ENCODE measurements around the gene DCAF12. TPM values are rescaled to one million over a fixed set of nuclear protein-coding genes. Genes with fewer than 3 reads are reported as not detected.
A peak's percentile ranks its signal among the peaks of the same experiment; 100 is the strongest.

DCAF12 gene
- polyA plus RNA-seq, 1 donor: 64.2 TPM

DNA sequence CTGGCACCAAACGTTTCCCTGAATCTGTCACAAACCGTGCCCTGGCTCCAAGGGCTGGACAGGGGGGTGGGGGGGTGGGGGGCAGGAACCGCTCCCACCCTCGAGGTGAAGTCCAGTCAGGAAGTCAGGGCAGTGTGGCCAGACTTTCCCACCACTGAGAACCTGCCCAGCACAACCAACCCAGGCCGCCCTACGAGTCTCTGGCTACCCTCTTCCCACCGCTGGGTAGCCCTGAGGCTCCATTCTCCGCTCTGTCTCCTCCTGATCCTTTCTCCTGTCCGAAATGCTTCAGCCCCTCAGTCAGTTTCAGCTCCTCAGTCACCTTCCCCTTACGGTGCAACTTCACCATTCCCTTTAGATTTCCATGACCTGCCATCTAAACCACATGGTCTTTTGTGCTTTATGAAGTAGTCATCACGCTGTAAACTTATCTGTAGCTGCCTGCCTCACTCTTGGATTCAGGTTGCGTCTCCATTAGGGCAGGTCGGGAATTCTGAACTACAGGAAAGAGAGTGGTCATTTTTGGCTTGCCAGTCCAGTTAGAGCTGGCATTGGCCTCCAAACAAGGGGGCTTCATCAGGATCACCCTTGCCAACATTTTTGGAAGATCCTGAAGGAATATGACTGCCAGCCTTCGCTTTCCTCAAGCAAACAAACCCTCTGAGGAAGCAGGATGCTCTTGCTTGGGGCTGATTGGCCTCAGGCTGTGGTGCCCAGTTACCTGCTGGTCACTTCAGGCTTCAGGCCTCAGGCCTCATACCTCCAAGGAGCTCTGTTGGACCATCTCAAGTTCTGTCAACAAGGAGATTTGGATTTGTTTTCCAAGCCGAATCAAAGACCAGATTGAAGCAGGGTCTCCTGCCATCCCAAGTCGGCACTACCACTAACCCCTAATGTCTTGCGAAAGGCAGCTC is 794 bp upstream of the DCAF12 start:
- no peak for DNase-seq

DNA sequence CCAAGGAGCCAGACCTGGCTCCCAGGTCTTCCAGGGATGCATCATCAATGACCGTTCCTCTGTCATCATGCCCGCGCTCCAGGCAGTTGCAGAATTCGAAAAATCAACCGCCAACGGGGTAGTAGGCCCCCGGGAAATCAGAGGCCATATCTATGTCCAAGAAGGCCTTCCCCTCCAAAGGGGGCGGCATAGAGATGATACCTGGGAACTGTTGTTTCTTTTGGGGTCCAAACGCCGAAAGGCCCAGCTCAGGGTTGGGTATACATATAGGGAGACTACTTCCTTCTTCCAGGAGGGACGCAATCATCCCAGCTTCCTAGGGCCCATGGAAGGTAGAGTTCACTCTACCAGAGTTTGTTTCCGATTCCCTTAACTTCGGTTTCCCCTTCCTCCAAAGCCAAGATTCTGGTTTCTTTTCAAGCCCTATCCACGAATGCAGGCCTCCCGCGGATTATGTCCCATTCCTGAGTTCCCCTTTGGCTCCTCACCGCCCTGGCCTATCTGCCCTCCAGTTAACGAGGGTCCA is 754 bp downstream of the DCAF12 start:
- peak; percentile 11 for DNase-seq

DNA sequence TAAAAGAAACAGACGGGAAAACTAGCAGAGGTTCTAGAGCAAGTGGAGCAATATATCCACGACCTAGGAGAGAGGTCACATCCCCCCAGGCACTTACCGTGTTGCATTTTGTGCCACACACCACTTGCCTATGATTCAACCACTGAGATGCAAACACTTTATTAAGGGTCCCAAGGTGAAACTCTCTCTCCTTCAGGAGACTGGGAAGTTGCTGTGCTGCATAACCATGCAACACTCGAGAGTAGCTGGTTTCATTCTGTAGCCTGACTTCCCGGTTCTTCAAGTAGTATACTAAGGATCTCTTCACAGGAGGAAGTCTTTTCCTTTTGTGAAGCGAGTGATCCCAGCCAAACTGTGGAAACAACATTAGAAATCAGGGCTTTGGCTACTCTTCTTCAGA is 1.6 kb downstream of the DCAF12 start:
- DNase-seq: no peak

DNA sequence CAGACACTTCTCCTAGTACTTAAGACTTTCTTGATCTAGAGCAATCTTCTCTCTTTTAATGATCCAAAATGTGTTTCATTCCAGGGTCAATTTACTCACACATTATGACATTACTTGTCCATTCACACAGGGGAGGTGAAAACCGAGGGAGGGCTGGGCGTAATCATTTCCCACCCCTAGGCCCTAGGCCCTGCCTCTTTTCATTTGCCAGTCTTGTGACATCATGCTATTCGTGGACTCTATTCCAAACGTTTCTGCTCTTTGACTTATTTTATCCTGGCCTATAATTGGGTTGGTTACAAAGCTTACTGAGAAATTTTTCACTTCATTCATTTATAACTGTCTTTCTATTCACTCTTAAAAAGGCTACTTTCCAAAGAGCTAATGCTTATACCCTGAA is 2.4 kb downstream of the DCAF12 start:
- no peak for DNase-seq

DNA sequence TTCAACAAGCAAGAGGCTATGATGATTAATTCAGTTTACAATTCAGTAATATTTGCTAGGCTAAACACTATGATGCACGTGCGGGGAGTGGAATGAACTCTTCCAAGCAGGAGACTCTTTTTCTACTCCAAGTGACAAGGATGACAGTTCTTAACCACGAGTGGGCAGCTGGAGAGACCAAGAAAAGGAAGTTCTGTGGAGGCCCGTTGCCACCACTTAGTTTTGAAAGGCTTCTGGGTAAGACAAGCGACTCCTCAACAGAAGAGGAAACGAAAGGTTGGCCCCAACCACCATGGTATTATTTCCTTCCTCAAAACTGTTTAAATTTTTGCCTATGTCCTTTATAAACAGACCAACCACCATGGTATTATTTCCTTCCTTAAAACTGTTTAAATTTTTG is 2.8 kb downstream of the DCAF12 start:
- DNase-seq: no peak

DNA sequence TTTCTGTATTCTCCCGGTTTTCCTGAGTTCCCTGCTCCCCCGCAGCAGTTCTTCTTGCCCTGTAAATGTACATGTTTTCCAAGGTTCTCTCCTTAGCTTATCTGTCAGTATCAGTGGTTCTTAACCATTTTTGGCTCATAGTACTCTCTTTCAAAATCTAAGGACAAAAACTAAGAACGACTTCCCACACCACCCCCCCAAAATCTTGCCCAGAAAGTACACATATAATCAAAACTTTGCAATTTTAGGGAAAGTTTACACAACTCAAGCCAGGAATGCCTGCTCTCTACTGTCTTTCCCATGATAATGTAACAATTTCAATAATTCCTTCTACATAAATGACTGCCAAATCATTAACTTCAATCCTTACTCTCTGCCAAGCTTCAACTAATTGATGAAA is 4.5 kb downstream of the DCAF12 start:
- no peak for DNase-seq

DNA sequence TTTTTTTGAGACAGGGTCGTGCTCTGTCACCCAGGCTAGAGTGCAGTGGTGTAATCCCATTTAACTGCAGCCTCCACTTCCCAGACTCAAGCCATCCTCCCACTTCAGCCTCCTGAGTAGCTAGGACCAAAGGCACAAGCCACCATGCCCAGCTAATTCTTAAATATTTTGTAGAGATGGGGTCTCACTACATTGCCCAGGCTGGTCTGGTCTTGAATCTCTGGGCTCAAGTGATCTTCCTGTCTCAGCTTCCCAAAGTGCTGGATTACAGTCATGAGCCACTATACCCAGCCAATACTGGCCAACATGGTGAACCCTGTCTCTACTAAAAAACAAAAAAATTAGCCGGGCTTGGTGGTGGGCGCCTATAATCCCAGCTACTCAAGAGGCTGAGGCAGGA is 6.8 kb downstream of the DCAF12 start:
- no peak for DNase-seq

DNA sequence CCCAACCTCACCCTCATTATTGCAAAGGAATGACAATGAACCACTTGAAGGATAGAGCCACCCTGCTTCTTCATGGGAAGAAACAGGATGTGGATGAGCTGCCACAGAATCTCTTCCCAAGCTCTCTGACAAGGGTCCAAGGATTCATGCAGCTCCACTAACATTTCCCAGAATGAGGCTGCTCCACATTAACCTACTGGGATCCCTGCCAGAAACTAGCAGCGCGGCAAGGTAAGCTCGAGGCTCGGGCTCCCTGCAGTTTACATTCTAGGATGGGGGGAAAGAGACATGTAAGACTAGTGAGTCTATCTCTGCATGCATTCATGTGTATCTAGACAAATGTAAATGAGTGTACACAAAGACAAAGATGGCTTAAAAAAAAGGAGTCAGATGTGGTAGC is 12.1 kb downstream of the DCAF12 start:
- DNase-seq: no peak

DNA sequence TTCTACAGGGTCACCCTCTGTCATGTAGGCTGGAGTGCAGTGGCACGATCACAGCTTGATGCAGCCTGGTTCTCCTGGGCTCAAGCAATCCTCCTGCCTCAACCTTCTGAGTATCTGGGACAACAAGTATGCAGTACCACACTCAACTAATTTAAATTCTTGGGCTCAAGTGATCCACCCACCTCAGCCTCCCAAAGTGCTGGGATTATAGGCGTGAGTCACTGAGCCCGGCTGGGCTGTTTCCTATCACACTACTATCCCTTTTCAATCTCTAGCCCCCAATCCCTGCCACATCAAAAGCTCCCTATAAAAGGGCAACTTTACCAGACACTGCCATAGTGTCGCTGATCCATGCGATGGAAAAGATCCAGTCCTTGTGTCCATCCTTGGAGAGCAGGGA is 20.4 kb downstream of the DCAF12 start:
- DNase-seq: no peak

DNA sequence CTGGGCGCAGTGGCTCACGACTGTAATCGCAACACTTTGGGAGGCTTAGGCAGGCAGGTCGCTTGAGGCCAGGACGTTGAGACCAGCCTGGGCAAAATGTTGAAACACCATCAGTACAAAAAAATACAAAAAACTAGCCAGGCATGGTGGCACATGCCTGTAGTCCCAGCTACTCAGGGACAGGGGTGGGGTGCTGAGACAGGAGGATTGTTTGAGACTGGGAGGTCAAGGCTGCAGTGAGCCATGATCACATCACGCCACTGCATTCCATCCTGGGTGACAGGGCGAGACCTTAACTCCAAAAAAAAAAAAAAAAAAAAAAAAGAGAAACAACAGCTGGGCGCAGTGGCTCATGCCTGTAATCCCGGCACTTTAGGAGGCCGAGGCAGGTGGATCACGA is 23.7 kb downstream of the DCAF12 start:
- DNase-seq: no peak

DNA sequence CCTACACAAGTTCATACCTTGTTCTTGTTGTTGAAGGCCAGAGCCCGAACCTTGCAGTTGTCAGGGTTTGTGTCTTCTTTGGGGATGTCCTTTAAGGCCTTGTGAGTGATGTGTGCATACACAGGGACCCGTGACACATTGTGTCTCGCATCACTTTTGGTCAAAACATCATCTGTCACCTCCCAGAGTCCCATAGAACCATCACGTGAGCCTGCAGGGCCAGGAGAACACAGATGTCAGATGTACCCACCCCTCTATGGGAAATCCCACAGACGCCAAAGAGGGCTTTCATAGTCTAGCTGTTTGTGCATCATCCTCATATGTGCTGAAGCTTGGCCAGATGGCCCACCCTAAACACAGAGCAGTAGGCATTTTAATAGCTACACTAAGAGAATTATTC is 28.2 kb downstream of the DCAF12 start:
- no peak for DNase-seq

DNA sequence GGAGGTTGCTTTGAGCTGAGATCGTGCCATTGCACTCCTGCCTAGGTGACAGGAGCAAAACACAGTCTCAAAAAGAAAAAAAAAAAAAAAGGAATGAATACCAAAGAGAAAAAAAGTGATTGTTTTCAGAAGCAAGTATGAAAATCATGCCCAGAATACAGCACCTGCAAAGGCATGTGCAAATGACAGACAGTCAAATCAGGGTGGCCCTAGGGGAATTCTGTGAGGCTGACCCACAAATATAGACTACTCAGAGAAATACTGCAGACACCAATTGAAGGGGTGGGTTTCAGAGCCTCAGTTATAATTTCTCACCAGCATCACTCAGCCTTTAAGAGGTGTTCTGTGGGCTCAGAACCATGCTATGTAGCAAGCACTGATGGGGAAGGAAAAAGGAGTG is 28.6 kb downstream of the DCAF12 start:
- DNase-seq: no peak

DNA sequence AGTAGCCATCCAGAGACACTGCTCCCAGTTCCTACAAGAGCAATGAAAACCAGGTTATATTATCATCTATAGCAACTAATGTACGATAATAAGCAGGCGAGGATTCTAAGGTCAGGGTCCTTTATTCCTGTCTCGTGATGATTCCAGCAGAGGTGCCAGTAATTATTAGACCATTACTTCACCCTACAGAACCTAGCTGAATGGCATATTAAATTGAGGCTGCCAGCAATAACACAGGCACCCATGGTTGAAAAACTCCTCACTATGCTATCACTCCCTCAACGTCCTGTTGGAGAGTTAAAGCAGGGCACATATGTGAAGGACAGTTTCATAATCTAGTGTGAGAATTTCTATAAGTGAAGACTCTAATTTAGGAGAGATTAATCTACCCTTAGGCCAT is 29.7 kb downstream of the DCAF12 start:
- DNase-seq: no peak

DNA sequence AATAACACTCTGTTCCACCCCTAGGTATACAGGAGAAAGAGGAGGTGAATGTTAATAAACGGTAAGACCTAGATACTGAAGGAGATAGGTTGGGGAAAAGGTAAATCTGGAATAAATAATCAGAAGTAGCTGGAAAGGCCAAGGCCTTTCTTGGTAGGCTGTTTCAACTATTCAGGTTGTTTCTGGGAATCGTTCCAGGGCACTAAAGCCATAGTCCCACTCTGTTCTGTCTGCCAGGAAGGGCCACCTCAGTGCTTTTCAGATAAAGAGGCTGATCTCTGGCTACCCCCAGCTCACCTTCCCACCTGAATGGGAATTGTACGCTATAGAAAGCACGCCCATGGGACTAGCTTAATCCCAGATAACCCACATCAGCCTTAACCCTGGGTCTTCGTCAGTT is 32.9 kb downstream of the DCAF12 start:
- DNase-seq: no peak

DNA sequence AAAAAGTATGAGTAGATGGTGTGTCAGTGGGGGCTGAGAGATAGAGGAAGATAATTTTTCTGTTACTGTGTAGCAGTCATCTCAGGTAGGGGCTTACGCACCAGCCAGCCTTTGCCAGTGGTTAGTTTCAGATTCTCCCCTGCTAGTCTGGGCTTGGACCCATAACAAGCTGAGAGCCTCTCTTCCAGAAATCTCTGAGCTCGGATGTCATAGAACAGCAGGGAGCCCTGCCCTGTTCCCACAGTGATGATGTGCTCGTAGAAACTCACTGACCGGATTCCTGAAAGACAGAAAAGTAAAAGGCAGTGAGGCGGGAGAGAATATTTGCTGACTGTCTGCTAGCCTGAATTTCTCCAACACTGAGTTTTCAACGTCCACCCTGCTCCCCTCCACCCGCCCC is 37.2 kb downstream of the DCAF12 start:
- DNase-seq: no peak

DNA sequence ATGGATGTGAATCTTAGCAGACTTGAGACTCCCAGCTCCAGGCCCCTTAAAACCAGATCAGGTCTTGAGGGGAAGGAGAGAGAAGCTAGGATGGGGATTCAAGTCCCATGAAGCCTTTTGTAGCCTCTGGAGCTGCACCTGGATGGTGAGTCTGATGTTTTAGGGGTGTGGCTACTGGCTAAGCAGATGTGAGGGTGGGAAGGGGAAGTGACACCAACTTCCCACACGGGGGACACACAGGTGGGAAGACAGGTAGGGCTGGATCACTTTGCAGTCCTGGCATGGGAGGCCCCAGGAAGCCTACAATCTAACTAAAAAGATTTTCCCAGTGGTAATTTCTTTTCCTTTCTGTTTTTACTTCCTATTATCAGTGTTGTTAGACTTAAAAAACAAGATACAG is 39.1 kb downstream of the DCAF12 start:
- DNase-seq: no peak

DNA sequence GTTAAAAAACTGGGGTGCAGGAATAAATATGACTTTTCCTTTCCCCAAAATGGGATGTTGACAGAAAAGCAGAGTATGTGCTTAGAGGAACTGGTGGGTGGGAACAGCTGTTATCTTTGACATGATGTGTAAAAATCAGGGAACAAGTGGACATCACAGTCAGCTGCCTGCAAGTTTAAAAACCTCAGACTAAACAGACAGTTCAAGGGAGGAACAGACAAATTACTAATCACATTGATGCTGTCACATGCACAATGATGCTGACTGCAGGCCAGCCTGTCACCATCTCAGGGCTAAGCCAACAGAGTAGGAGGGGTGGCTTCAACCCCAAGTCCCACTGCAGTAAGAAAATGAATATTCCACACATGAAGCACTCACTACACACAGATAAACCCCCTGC is 39.6 kb downstream of the DCAF12 start:
- DNase-seq: no peak

DNA sequence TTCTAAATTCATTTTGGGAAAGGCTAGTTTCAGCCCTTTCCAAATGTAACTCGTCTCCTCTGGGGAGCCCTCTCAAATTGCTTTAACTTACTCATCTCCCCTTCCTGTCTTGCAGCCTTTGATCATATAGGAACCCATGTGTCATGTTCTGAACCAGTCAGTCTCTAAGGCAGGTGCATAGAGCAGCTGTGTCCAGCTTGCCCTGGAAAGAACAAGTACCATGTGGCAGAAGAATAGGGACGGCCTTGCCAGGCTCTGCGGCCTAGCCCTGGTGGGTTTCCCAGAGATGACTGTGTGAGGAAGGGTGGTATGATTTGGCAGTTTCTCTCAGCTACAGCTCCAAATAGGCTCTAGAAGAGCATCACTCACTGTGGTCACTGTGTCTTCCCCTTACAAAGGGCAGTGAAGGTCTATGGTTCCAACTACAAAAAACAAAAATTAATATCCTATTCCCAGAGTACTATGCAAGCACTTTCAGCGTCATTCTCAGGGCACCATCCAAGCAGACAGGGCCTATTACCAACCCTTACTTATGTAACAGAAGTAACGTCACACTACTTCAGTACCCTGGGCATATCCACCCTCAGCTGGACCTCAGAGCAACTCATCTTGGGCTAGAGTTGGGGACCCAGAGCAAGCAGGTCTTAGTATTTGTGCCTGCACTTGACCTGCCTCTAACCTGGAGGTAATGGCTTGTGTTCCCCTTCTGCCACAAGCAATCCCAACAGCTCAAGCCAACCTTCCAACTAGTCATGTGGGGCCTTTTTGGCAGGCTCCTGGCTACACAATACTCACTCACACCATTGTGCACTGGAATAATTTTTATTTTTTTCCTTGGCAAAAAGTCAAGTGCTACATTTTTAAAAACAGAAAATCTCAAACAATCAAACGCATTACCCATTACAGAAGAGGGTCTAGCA is 40.7 kb downstream of the DCAF12 start:
- DNase-seq: no peak

DNA sequence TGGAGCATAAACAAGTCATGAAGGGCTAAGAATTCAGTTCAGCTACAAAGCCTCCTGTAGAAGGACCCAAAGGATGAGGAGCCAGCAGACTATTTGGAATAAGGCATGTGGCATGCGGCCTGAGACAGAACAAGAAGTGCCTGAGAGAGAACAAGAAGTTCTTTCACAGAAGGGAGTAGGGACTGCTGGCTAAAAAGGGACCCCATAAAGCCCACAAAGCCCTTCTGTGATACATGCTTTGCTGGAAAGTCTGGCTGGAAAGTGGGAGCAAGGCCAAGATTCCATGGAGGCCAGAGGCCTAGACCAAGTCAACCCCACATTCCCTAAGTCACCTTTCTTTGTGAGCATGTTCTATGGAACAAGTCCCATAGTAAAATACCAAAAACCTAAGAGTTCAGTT is 41.9 kb downstream of the DCAF12 start:
- no peak for DNase-seq

DNA sequence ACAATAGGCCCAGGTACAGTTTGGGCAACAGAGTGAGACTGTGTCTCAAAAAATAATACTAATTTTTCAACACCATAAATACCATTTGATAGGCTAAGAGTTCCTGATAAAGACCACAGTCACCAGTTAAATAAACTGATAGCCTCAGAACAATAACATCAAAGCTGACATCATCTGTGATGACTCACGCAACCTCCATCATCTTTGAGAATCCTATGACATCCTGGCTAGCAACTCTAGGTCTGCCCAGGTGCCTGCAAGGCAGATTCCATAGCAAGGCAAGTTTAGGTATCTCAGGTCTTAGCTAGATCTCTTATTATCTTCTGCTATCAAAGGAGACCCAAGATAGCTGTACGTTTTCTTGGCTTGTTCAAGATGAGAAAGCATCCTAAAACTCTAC is 47.3 kb downstream of the DCAF12 start:
- DNase-seq: no peak

DNA sequence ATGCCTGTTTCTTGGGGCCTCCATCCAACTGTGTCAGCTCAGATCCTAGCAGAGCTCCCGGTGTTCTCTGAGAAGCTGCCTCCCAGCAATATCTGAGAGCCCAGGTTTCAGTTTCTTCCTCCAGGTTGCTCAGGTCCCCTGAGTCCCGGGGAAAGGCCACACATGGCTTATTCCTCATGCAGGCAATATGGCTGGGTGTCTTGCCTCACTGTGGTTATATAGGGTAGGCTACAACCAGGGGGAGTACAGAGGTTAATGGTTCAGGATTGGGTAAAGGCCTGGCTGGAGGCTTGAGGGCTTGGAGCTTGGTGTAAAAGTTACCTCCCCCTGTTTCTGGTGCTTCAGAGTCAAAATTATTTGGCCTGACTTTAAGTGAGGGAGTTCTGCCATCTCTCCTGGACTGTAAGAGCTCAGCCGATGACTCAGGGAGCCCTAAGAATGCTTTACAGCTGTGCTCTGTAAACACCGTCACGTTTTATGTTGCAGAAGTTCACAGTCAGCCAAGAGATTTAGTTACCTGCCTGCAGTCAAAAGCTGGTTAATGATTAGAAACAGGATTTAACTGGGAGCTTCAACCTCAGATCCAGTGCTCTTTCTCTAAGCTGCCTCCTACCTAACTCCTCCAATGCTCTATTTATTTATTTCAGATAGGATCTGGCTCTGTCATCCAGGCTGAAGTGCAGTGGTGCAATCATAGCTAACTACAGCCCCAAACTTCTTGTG is 53.5 kb downstream of the DCAF12 start:
- peak; percentile 78 for DNase-seq

DNA sequence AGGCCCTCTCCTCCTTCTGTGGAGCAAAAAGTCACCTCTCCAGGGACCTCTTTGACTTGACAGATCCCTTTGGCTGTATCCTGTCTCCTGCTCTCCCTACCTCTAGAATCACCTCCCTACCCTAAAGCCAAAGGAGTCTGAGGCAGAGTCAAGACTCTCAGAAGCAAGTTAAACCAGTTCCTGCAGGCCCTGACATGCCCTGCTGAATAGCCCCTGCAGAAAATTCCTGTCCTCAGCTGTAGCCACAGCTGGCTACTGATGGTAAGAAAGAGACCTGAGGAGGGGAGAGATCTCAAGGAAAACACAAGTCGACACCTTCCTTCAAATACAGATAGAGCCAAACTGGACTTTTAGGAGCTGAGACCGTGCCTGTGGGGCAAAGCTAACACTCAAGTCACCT is 54.1 kb downstream of the DCAF12 start:
- DNase-seq: no peak

Data from left kidney (tissue), 2 donors.